ENCODE data around the gene TANC1. TPM values are rescaled to one million over a fixed set of nuclear protein-coding genes. Genes with fewer than 3 reads are reported as not detected.

The TANC1 gene
- total RNA-seq, 6 donors from 2014 or later = 41.6 to 101 (median 75.5) TPM

- no peaks in the 10 kb centered on the region for H3K27me3 ChIP-seq
- H3K36me3 ChIP-seq = peaks cover 0 to 8% (median 0%) of the 10 kb centered on the region in 4 donors
- TF ChIP-seq POLR2A (IDR thresholded peaks at IDR 0.05) (no peak), POLR2AphosphoS5 (IDR thresholded peaks at IDR 0.05) (no peak), CTCF (IDR thresholded peaks at IDR 0.05) (no peak), EP300 (IDR thresholded peaks at IDR 0.05) (no peak)
- peak overlapping the region in 1 of 4 donors; percentile 45 for H3K27ac ChIP-seq
- no peak overlapping the region for H3K4me3 ChIP-seq
- H3K9me3 ChIP-seq = no peaks in the 10 kb centered on the region
- no peak for ATAC-seq (ENCODE audit: low FRiP score in 2 of 2)
- H3K4me1 ChIP-seq = peaks cover 8 to 42% (median 26%) of the 10 kb centered on the region in 4 donors
- no peak for DNase-seq
- 88 to 89% methylated on average over 5 of the region's 5 CpGs for WGBS, 2 donors
Observed at GRCh38 chr2:159114835-159115234, 146.4 kb downstream of the TANC1 start.

GRCh38 chr2:159116922-159117321 lies 148.5 kb downstream of the TANC1 start:
- Histone ChIP-seq H3K9me3 (no peaks in the 10 kb centered on the region), H3K4me3 (no peak overlapping the region), H3K27ac (no peak overlapping the region), H3K27me3 (no peaks in the 10 kb centered on the region), H3K36me3 (peaks cover 0 to 10% (median 0%) of the 10 kb centered on the region in 4 donors), H3K4me1 (peaks cover 8 to 40% (median 25%) of the 10 kb centered on the region in 4 donors)
- no peak for DNase-seq
- TF ChIP-seq EP300 (IDR thresholded peaks at IDR 0.05) (no peak), POLR2AphosphoS5 (IDR thresholded peaks at IDR 0.05) (no peak), POLR2A (IDR thresholded peaks at IDR 0.05) (no peak), CTCF (IDR thresholded peaks at IDR 0.05) (no peak)
- ATAC-seq (ENCODE audit: low FRiP score in 2 of 2) = no peak
- WGBS, 2 donors = 97 to 99% methylated on average over 6 of the region's 6 CpGs

GRCh38 chr2:159117658-159118057 lies 149.2 kb downstream of the TANC1 start:
- 85 to 98% methylated on average over 4 of the region's 4 CpGs for WGBS, 2 donors

GRCh38 chr2:159118115-159118858 lies 149.8 kb downstream of the TANC1 start:
- 46% methylated on average over 11 of the region's 11 CpGs for WGBS, 2 donors
- peaks cover 8 to 44% (median 25%) of the 10 kb centered on the region in 4 donors for H3K4me1 ChIP-seq
- TF ChIP-seq CTCF (IDR thresholded peaks at IDR 0.05) = peak; percentile 71 to 90 (median 85)
- no peak for TF ChIP-seq EP300 (IDR thresholded peaks at IDR 0.05)
- H3K36me3 ChIP-seq = peaks cover 0 to 6% (median 0%) of the 10 kb centered on the region in 4 donors
- DNase-seq = peak in 1 of 2 donors; percentile 88
- H3K27me3 ChIP-seq = no peaks in the 10 kb centered on the region
- no peaks in the 10 kb centered on the region for H3K9me3 ChIP-seq
- peak overlapping the region in 2 of 4 donors; percentile 17 to 51 for H3K27ac ChIP-seq
- H3K4me3 ChIP-seq = no peak overlapping the region
- ATAC-seq (ENCODE audit: low FRiP score in 2 of 2) = peak; percentile 83 to 91

More at GRCh38 chr2:159117658-159118057, 149.2 kb downstream of the TANC1 start:
- H3K27ac ChIP-seq = peak overlapping the region in 2 of 4 donors; percentile 17 to 21
- H3K27me3 ChIP-seq = no peaks in the 10 kb centered on the region
- H3K4me1 ChIP-seq = peaks cover 8 to 40% (median 25%) of the 10 kb centered on the region in 4 donors
- ATAC-seq (ENCODE audit: low FRiP score in 2 of 2) (no peak), DNase-seq (no peak)
- TF ChIP-seq EP300 (IDR thresholded peaks at IDR 0.05) (no peak), CTCF (IDR thresholded peaks at IDR 0.05) (no peak)
- H3K36me3 ChIP-seq = peaks cover 0 to 6% (median 0%) of the 10 kb centered on the region in 4 donors
- H3K4me3 ChIP-seq = no peak overlapping the region
- no peaks in the 10 kb centered on the region for H3K9me3 ChIP-seq
